Skeletal muscle tissue (tissue), 4 donors: Measurements from ENCODE around the gene TIMM22. TPM values are rescaled to one million over a fixed set of nuclear protein-coding genes. Genes with fewer than 3 reads are reported as not detected.
A peak's percentile ranks its signal among the peaks of the same experiment; 100 is the strongest.

Source experiments
- H3K27ac ChIP-seq: one replicate; pipeline ENCODE4 v1.7.0; 2013; ENCODE audit warnings: mild to moderate bottlenecking, low read depth, low read length, inconsistent platforms
- H3K27me3 ChIP-seq, 3 donors: one replicate each; pipeline ENCODE4 v1.7.0; 2013; ENCODE audit warnings: low read length in 3 of 3; ENCODE audit not compliant: control insufficient read depth in 3 of 3, insufficient read depth in 3 of 3
- H3K36me3 ChIP-seq, 3 donors: one replicate each; pipeline ENCODE4 v1.7.0; 2013; ENCODE audit warnings: low read length in 3 of 3; ENCODE audit not compliant: control insufficient read depth in 3 of 3, insufficient read depth in 3 of 3
- H3K4me1 ChIP-seq, 3 donors: one replicate each; pipeline ENCODE4 v1.7.0; 2013; ENCODE audit warnings: low read length in 3 of 3, mild to moderate bottlenecking in 3 of 3; ENCODE audit not compliant: control insufficient read depth in 3 of 3, insufficient read depth in 3 of 3
- H3K4me3 ChIP-seq, 3 donors: one replicate each; pipeline ENCODE4 v1.7.0; 2013; ENCODE audit warnings: low read length in 3 of 3
- H3K9ac ChIP-seq, 3 donors: one replicate each; pipeline ENCODE4 v1.7.0; 2013; ENCODE audit warnings: low read length in 3 of 3, mild to moderate bottlenecking in 3 of 3, moderate library complexity in 2 of 3, low read depth in 1 of 3
- H3K9me3 ChIP-seq, 3 donors: one replicate each; pipeline ENCODE4 v1.7.0; 2013; ENCODE audit warnings: low read length in 3 of 3; ENCODE audit not compliant: control insufficient read depth in 3 of 3
- total RNA-seq: library from RNA; depleted of rRNA; stranded (reverse); fragments of >200 nt; gene quantifications from one replicate; pipeline ENCODE4 v1.2.3, GENCODE V29; 2014
- donor health status: Osteomylitis.

Gene TIMM22
- total RNA-seq, 1 donor from 2014 or later, result 15.1 TPM

DNA sequence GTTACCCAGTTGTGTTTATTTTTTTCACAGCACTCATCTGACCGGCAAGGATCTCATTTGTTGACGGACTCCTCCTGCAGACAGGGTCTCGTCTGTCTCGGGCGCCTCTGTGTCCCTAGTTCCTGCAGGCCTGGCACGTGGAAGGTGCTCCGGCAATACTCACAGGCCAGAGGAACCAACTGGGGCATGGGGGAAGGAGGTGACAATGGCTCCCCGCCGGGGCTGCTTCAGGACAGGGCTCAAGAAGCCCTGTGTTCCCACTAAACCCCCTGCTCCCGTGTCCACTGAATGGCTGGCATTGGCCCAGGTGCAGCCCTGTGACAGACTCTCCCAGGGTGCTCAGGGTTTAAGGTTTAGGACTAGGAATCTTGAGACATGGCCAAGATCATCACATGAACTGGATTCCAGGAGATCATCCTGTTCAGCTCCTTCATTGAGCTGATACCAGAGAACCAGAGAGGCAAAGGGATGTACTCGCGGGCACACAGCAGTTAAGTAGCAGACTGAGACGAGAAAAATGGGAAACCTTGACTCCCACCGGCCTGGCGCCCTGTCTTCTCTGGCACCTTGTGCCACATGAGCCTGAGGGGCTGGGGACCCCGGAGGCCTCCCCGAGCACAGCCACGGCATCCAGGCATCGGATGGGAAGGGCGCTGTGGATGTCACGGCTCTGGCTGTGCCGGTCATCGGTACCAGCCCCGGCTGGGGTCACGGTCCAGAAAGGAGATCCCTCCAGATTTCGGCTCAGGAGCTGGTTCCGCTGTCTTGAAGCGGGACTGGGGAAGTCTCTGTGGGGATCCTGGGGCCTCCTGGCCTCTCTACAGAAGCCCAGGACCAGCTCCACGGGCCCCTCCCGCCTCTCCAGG lies 29.0 kb downstream of the TIMM22 start:
- Histone ChIP-seq H3K27me3 (peaks cover 0 to 5% (median 0%) of the 10 kb centered on the region in 3 donors), H3K4me1 (peaks cover 20 to 57% (median 29%) of the 10 kb centered on the region in 3 donors), H3K9ac (no peak overlapping the region), H3K36me3 (peaks cover 0 to 4% (median 0%) of the 10 kb centered on the region in 3 donors), H3K27ac (no peak overlapping the region), H3K4me3 (no peak overlapping the region), H3K9me3 (no peaks in the 10 kb centered on the region)

DNA sequence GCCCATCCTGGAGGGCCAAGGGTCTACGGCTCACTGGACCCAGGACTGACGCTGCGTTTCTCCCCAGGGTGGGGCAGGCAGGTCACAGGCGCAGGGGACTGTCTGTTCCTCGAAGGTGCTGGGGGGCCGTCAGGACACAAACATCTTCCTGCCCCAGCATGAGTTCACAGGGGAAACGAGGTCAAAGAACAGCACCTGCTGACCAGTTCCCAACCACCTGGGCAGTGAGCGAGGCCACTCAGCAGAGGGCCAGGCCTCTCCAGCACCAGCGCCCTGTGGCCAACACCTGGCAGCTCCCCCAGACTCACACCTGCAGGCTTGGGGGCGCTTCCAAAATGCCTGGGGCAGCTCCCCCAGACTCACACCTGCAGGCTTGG lies 29.7 kb downstream of the TIMM22 start:
- peaks cover 22 to 60% (median 31%) of the 10 kb centered on the region in 3 donors for H3K4me1 ChIP-seq
- H3K9ac ChIP-seq, result no peak overlapping the region
- H3K4me3 ChIP-seq, result no peak overlapping the region
- peaks cover 0 to 5% (median 0%) of the 10 kb centered on the region in 3 donors for H3K27me3 ChIP-seq
- peaks cover 0 to 4% (median 0%) of the 10 kb centered on the region in 3 donors for H3K36me3 ChIP-seq
- H3K27ac ChIP-seq, result no peak overlapping the region
- H3K9me3 ChIP-seq, result no peaks in the 10 kb centered on the region

DNA sequence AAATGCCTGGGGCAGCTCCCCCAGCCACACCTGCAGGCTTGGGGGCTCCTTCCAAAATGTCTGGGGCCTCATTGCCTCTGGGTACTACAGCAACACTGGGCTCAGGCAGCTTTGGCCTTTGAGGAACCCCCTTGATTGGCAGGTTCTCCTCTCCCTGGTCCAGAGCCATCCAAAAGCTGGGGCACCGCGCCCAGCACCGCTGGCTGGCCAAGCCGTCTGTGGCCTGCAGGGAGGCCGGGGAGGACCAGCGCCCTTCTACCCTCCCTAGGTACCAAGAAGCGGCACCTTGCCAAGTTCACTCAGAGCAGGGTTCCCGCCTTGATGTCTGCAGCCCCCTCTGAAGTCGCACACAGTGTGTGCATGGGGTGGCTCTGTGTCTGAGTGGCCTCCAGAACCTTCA lies 30.1 kb downstream of the TIMM22 start:
- Histone ChIP-seq H3K36me3 (peaks cover 0 to 4% (median 0%) of the 10 kb centered on the region in 3 donors), H3K9me3 (no peaks in the 10 kb centered on the region), H3K4me1 (peaks cover 22 to 59% (median 31%) of the 10 kb centered on the region in 3 donors), H3K4me3 (no peak overlapping the region), H3K27me3 (peaks cover 0 to 8% (median 0%) of the 10 kb centered on the region in 3 donors), H3K9ac (no peak overlapping the region), H3K27ac (no peak overlapping the region)

DNA sequence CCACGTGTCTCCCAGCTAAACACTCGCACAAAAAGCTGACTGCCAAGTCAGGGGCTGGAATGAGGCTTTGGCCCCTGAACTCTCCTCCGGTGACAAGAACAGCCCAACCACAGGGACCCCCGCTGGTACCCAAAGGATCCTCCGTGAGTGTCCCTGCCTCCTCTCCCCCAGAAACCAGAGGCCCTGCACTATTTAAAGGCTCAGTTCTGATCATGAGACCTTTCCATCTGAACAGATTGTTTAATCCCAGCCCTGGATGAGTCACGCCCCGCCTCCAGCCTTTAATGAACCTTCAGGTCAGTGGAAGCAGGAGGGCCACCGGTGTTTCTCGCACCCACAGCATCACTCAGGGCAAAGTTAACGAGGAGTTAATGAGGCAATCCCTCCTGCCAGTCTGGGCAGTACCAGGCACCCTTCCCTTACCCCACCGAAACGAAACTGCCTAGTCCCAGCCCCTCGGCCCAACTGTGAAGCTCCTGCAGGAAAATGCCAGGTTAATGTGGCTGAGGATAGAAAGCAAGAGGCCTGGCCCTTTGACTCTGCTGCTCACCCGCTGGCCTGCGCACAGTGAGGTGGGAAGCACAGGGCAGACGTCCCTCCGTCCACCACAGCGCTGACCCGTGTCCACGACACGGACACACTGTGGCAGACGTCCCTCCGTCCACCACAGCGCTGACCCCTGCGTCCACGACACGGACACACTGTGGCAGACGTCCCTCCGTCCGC lies 32.4 kb downstream of the TIMM22 start:
- H3K4me3 ChIP-seq, result peak overlapping the region in 2 of 3 donors; percentile 36 to 54
- H3K27ac ChIP-seq, result peak overlapping the region; percentile 72
- peak overlapping the region in 2 of 3 donors; percentile 34 to 54 for H3K9ac ChIP-seq

DNA sequence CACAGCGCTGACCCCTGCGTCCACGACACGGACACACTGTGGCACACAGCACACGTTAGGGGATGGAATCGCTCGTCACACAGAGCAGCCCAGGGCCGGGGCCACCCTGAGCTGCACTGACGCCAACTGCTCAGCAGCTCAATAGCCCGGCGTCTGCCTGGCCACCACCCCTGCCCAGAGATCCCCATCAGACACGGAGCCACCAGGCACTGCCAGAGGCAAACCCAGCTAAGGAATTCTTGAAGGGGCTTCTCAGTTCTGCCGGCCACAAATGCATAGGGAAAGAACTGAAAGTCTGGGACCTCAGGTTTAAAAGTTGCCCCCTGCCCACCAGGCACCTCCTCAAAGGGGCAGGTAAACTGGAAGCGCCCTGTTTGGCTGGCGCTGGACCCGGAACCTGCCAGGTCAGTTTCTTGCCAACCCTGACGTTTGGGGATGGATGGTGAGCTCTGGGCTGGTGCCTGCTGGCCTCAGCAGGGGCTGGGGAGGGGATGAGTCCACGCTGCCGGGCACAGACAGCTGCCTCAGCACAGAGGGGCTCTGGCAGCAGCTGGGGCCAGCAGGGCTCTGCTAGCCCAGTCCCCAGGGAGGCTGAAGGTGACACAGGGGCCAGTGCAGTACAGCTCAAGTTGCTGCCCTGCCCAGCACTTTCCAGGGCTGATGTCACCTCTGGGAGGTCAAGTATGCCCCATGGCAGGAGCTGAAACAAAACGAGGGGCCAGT lies 33.2 kb downstream of the TIMM22 start:
- peaks cover 0 to 15% (median 0%) of the 10 kb centered on the region in 3 donors for H3K27me3 ChIP-seq
- H3K27ac ChIP-seq, result peak overlapping the region; percentile 72
- no peaks in the 10 kb centered on the region for H3K9me3 ChIP-seq
- H3K9ac ChIP-seq, result peak overlapping the region; percentile 34 to 68 (median 57)
- peaks cover 0 to 4% (median 0%) of the 10 kb centered on the region in 3 donors for H3K36me3 ChIP-seq
- peak overlapping the region; percentile 37 to 59 (median 54) for H3K4me3 ChIP-seq
- H3K4me1 ChIP-seq, result peaks cover 16 to 47% (median 28%) of the 10 kb centered on the region in 3 donors

More for the DNA sequence above, 32.4 kb downstream of the TIMM22 start:
- peaks cover 0 to 4% (median 0%) of the 10 kb centered on the region in 3 donors for H3K36me3 ChIP-seq
- H3K9me3 ChIP-seq, result no peaks in the 10 kb centered on the region
- peaks cover 16 to 47% (median 28%) of the 10 kb centered on the region in 3 donors for H3K4me1 ChIP-seq
- peaks cover 0 to 15% (median 0%) of the 10 kb centered on the region in 3 donors for H3K27me3 ChIP-seq

DNA sequence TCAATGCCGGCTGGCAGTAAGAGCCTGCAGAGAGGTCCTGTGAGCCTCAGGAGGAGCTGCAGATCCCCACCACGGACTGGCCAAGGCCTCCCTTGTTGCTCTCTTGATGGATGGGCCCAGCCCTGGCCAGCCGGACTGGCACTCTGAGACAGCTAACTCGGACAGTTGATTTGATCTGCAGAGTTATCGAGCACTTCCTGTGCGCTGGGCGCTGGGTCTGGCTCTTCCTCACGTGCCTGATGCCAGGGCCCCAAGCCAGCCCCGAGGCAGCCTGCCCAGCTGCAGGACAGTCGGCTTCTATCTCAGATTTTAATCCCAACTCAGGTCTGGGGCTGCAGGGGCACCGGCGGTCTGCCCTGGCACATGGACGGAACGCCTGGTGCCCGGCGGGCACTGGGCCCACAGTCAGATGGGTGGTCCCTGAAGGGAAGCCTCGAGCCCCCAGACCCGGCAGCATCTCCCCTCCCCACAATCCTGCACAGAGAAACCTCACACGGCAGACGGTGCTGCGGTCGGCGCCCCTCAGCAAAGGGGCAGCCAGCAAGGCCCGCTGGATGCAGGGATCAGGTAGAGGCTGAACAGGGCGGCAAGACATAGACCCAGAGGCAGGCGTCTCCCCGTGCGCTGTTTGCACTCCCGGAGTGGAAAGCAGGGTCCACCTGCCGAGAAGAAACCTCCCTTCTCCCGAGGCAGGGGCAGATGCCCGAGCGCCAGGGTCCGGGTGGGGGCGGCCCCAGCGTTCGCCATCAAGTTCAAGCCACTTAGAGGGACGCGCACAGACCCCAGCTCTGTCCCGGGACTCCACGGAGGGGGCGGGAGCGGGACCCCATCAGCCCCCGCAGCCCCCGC lies 34.0 kb downstream of the TIMM22 start:
- peaks cover 0 to 3% (median 0%) of the 10 kb centered on the region in 3 donors for H3K36me3 ChIP-seq
- H3K27me3 ChIP-seq, result peaks cover 0 to 15% (median 0%) of the 10 kb centered on the region in 3 donors
- peak overlapping the region; percentile 37 to 59 (median 52) for H3K4me3 ChIP-seq
- H3K27ac ChIP-seq, result peak overlapping the region; percentile 72
- no peaks in the 10 kb centered on the region for H3K9me3 ChIP-seq
- peaks cover 16 to 49% (median 28%) of the 10 kb centered on the region in 3 donors for H3K4me1 ChIP-seq
- peak overlapping the region in 2 of 3 donors; percentile 57 to 68 for H3K9ac ChIP-seq

DNA sequence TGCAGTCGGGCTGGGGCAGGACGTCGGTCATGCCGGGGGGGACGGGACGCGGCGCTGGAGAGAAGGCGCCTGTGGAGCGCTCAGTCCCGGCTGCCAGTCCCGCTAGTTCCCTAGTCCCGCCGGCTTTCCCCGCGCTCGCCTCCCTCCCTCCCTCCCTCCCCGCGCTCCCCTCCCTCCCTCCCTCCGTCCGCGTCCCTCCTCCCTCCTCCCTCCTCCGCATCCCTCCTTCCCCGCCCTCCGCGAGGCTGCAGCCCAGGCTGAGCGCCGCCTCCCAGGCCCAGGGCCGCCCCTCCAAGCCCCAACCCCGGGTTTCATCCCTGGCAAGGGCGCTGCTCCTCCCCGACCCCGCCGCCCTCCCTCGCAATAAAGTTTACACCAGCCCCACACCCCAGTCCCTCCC lies 34.8 kb downstream of the TIMM22 start:
- H3K4me1 ChIP-seq, result peaks cover 16 to 42% (median 28%) of the 10 kb centered on the region in 3 donors
- no peaks in the 10 kb centered on the region for H3K9me3 ChIP-seq
- H3K27me3 ChIP-seq, result peaks cover 0 to 15% (median 0%) of the 10 kb centered on the region in 3 donors
- H3K27ac ChIP-seq, result no peak overlapping the region
- H3K9ac ChIP-seq, result no peak overlapping the region
- H3K36me3 ChIP-seq, result peaks cover 0 to 2% (median 0%) of the 10 kb centered on the region in 3 donors
- no peak overlapping the region for H3K4me3 ChIP-seq

DNA sequence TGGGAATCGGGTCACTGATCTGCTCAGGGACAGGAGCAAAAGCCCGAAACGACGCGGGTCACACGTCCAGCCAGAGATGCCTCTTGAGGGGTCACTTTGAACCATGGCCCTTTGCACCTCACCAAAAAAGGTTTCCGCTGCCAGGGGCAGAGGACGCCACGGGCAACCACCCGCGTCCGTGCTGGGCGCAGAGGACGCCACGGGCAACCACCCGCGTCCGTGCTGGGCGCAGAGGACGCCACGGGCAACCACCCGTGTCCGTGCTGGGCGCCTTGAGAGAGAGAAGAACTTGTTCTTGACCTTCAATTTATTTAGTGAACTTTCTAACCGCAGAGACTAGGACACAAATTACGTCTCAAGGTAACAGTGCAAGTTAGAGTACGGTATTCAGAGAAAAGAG lies 35.5 kb downstream of the TIMM22 start:
- Histone ChIP-seq H3K9me3 (no peaks in the 10 kb centered on the region), H3K27me3 (peaks cover 0 to 15% (median 0%) of the 10 kb centered on the region in 3 donors), H3K27ac (no peak overlapping the region), H3K4me1 (peaks cover 16 to 36% (median 26%) of the 10 kb centered on the region in 3 donors), H3K4me3 (no peak overlapping the region), H3K9ac (no peak overlapping the region), H3K36me3 (peaks cover 0 to 2% (median 0%) of the 10 kb centered on the region in 3 donors)

DNA sequence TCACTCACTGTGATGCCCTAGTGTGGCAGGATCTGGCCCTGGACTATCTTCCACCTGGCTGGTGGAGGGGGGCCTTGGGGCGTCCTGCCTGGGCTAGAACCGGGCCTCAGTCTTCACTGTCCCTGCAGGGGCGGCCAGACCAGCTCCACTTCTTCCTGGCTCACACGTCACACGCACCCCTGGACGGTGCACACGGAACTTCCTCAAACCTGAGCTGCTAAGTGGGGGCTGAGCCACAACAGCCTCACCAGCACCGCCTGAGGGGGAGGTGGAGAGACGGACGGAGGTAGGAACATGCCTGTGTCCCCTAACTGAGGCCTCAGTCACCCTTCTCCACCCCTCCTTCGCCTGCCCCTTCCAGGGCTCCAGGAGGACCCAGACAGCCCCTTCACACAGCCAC lies 36.6 kb downstream of the TIMM22 start:
- H3K36me3 ChIP-seq, result no peaks in the 10 kb centered on the region
- H3K4me1 ChIP-seq, result peaks cover 16 to 34% (median 26%) of the 10 kb centered on the region in 3 donors
- no peaks in the 10 kb centered on the region for H3K9me3 ChIP-seq
- H3K27me3 ChIP-seq, result peaks cover 0 to 15% (median 0%) of the 10 kb centered on the region in 3 donors
- no peak overlapping the region for H3K4me3 ChIP-seq
- no peak overlapping the region for H3K27ac ChIP-seq
- no peak overlapping the region for H3K9ac ChIP-seq
